ENCODE measurements around the gene VPS54.
A peak's percentile ranks its signal among the peaks of the same experiment; 100 is the strongest.

Gene VPS54

GRCh38 chr2:63899639-63900038 lies 119.6 kb downstream of the VPS54 start:
- DNase-seq: no peak

- no peak for DNase-seq
Measured at GRCh38 chr2:63898839-63899238, 120.4 kb downstream of the VPS54 start.

- no peak for DNase-seq
Measured at GRCh38 chr2:63894167-63894566, 125.1 kb downstream of the VPS54 start.

GRCh38 chr2:63893163-63893562 lies 126.1 kb downstream of the VPS54 start:
- DNase-seq: no peak

- no peak for DNase-seq
Measured at GRCh38 chr2:63891488-63892030, 127.7 kb downstream of the VPS54 start.

GRCh38 chr2:63890678-63891077 lies 128.6 kb downstream of the VPS54 start:
- no peak for DNase-seq

- DNase-seq: peak; percentile 35
Measured at GRCh38 chr2:63888490-63889402, 130.5 kb downstream of the VPS54 start.

GRCh38 chr2:63888053-63888452 lies 131.2 kb downstream of the VPS54 start:
- DNase-seq: no peak

- DNase-seq: no peak
Measured at GRCh38 chr2:63886445-63886844, 132.8 kb downstream of the VPS54 start.

GRCh38 chr2:63882395-63883105 lies 136.7 kb downstream of the VPS54 start:
- no peak for DNase-seq

- no peak for DNase-seq
Measured at GRCh38 chr2:63881205-63881604, 138.0 kb downstream of the VPS54 start.

GRCh38 chr2:63880625-63881024 lies 138.6 kb downstream of the VPS54 start:
- DNase-seq: no peak

GRCh38 chr2:63879876-63880433 lies 139.3 kb downstream of the VPS54 start:
- DNase-seq: no peak

GRCh38 chr2:63878486-63878885 lies 140.7 kb downstream of the VPS54 start:
- no peak for DNase-seq

GRCh38 chr2:63876311-63876710 lies 142.9 kb downstream of the VPS54 start:
- DNase-seq: no peak

GRCh38 chr2:63875559-63876245 lies 143.5 kb downstream of the VPS54 start:
- DNase-seq: no peak

GRCh38 chr2:63875131-63875527 lies 144.1 kb downstream of the VPS54 start:
- DNase-seq: no peak

- no peak for DNase-seq
Measured at GRCh38 chr2:63874204-63875130, 144.8 kb downstream of the VPS54 start.

GRCh38 chr2:63872571-63873328 lies 146.5 kb downstream of the VPS54 start:
- peak; percentile 48 for DNase-seq

- no peak for DNase-seq
Measured at GRCh38 chr2:63871864-63872263, 147.4 kb downstream of the VPS54 start.

- no peak for DNase-seq
Measured at GRCh38 chr2:63870679-63871078, 148.5 kb downstream of the VPS54 start.

Measured in fibroblast of skin of abdomen (primary cell).